HG03575 (cell line): ENCODE data around the gene KIF18B.

Source experiments
- ATAC-seq: cut with Tn5 transposase; IDR thresholded peaks from one replicate; pipeline ENCODE4 v1.9.1; 2021; ENCODE audit not compliant: unreplicated experiment, insufficient number of reproducible peaks, low FRiP score; ENCODE audit errors: extremely low read depth

KIF18B gene

DNA sequence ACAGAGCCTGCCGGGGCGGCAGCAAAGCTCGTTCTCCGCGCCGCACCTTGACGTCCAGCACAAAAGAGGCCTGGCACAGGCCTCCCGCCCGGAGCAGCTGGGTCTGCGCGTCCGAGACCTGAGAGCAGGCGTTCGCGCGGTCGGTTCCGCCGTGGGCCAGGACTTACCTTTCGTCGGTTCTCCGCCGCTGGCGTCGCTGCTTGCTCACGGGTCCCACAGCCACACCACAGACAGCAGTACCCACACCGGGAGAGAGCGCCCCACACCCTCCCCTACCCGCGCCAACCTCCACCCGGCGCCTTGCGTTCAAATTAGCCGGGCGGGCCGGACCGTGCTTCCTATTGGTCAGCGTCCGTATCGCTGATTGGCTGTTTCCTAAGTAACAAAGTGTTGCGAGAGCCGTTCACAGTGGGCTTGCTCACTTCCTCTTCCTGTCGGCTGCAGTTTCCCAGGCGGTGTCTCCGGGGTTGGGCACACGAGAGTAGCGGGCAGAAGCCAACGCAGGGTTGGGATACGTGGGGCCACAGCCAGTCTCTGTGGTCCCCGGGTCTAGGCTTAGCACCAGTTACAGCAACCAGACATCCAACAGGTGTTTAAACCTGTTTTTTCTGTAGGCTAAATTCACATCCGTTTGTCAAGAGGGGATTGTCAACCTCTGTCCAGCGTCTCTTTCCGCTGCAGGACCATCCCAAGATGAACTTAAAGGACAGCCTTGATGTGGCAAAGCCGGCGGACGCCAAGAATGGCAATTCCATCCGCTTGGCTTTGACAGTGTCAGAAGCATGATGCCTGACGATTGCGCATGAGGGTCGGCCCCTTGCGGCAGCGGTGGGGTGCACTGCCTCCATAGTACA lies at the start of gene KIF18B:
KIF18B (minus strand) TSS at position 313 of the 854 bp plus-strand sequence. CDS start 11,429 bp downstream, outside the sequence.
- peak; percentile 50 for ATAC-seq

- ATAC-seq, result no peak
These were observed 48.7 kb upstream of the KIF18B start for GRCh38 chr17:44996304-44996703.

DNA sequence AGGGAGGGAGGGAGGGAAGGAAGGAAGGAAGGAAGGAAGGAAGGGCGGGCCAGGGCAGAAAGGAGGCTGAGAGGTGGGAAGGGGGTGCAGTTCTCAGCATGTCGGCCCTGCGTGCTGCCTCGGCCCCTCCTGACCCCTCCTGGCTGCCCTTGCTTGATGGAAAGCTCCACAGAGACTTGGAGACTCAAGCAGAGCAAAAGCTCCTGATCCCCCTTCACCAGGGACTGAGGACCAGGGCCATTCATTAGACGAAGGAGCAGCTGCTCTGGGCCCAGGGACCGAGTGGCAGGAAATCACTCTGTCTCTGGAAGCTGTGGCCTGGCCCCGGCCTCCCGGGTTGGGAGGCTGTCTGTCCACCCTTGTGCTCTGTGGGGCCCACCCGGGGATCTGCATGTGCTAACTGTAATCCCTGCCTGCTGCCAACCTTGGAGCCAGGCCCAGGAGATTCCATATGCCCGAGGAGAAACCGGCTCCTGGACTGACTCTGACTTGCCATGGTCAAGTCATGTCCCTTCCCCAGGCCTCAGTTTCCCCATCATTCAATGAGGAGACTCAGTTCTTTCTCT lies 47.9 kb upstream of the KIF18B start:
- ATAC-seq, result no peak

- no peak for ATAC-seq
These were observed 44.8 kb upstream of the KIF18B start for GRCh38 chr17:44992242-44992939.

- no peak for ATAC-seq
These were observed 43.4 kb upstream of the KIF18B start for GRCh38 chr17:44990994-44991393.

DNA sequence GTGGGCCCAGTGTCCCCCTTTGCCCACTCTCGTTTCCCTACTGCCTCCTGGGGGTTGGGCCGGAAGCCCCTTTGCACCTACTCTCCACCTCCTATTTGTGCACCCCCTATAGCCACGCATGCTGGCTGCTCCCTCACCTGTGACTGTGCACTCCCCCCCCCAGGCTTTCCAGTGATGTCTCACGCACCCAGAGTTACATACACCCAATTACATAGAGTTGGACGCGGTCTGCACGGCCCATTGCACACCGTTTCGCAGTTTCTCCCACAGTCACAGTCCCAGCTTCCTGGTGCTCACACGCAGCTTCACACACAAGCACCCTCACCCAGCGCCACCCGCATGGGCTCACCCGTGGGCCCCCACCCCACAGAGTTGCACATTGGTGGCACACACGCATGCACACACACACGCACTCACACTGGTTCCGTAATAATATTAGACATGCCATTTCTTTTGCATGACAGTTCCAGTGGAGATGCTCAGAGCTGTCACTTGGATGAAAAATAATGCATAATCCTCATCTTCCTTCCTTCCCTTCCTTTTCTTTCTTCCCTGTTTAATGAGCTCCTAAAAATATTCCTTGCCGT lies 42.1 kb upstream of the KIF18B start:
- no peak for ATAC-seq

DNA sequence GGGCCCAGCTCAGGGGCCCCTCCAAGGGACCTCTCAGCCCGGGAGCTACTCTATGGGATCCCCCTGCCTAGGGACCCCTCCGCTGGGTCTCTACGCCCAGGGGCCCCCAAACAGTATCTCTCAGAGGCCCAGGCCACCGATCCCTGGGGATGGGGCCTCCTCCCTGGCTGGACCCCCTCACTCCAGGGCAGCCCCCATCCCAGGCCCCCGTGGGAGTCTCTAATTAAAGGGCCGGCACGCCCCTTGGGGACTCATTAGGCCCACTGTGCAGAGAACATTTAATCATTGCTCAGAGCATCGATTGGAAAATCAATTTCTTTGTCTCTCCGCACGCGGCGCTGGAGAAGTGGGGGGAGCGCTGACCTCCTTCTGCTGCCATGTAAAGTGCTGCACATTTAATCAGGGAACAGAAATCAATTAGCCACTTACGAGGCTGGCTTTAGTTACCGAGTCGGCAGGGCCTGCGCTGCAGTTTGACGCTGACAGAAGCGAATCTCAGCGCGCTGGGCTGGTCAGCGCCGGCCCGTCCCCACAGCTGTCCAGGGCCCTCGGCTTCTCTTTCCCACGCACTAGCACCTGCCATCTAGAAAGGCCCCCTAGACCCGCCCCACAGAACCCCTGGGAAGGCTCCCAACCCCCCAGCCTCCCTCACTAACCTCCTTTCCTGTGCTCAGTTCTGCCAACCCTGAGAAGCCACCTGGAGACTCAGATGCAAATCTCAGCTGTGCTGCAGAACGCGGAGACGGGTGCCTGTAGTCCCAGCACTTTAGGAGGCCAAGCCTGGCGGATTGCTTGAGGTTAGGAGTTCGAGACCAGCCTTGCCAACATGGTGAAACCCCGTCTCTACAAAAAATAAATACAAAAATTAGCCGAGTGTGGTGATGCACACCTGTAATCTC lies 40.7 kb upstream of the KIF18B start:
- ATAC-seq, result no peak

- ATAC-seq, result no peak
These were observed 36.0 kb upstream of the KIF18B start for GRCh38 chr17:44983563-44983962.

- ATAC-seq, result no peak
These were observed 34.6 kb upstream of the KIF18B start for GRCh38 chr17:44982113-44982702.

DNA sequence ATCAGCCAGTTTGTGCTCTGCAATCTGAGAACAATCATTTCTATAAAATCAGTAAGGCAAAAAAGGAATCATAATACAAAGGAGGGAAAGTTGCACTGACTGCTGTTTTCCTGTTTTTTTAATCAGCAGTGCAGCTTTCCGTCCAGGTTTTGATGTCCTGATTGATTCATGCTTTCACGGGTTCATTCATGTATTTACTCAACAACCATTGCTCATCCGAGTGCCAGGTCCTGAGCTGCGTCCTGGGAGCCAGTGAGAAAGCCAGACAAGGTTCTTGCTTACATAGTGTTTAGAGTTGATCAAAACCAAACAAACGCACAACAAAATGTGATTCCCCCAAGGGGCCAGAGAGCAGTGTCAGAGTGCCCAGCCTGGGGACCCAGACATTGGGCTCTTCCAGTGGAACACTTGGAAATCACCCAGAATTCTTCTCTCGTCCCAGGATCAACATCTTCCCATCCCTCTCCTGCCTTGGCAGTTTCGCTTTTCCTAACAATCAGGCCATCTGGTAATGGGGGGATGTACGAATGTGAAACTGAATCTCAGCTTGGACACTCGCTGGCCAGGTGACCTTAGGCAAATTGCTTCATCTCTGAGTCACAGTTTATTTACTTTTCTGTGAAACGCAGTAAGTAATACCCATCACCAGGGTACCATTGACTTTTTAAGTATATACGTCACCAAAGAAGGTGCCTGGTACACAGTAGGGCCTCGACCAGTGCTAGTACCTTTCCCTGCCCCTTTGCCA lies 33.8 kb upstream of the KIF18B start:
- ATAC-seq, result no peak

DNA sequence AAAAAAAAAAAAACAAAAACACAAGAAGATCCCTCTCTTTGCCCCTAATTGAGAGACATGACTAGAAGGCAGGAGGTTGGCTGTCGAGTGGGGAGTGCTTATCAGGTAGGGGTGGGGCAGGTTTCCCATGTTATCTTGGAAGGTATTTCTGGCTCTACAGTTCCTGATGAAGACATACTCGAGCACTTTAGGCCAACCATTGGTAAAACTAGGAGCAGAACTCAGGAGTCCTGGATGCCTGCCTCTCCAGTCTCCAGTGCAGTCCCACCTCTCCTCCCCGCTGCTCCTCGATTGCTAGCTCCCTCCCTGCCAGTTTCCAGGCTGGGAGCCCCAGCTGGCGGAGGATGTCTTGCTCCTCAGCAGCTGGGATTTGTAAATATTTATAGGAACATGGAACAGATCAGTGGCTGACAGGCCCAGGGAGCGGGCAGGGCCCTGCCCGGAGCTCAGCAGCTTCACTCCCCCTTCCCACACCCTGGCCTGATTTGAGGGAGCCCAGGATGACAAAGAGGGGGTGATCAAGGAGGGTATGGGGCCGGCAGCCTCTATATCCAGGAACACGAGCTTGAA lies 31.9 kb upstream of the KIF18B start:
- no peak for ATAC-seq

- no peak for ATAC-seq
These were observed 31.2 kb upstream of the KIF18B start for GRCh38 chr17:44978807-44979206.

GRCh38 chr17:44977814-44978550 lies 30.4 kb upstream of the KIF18B start:
- no peak for ATAC-seq

DNA sequence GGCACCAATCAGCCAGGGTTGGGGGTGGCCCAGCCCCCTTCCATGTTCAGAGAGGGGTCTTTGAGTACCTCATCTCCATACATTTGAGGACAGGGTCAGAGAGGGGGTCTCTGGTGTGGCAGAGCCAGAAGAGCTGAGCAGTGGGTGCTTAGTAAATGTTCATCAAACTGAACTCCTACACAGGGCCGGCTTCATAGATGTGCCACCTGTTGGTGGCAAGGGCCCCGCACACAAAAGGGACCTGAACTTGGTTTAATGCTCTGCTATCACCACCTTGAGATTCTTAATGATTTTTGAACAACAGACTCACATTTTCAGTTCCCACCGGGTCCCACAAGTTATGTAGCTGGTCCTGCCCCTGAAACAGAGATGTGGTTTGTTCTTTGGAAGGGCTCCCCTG lies 29.5 kb upstream of the KIF18B start:
- ATAC-seq, result no peak

- no peak for ATAC-seq
These were observed 28.6 kb upstream of the KIF18B start for GRCh38 chr17:44976206-44976605.

GRCh38 chr17:44972953-44973352 lies 25.4 kb upstream of the KIF18B start:
- ATAC-seq, result no peak
